Activated gamma-delta T cell treated with Interleukin-2 at 50 U/mL for 16 hours (primary cell): Measurements from ENCODE around the gene KIF15.

Experiments used
- DNase-seq: peaks from one replicate; pipeline ENCODE4 v3.0.0-alpha.2; 2020

Gene KIF15

DNA sequence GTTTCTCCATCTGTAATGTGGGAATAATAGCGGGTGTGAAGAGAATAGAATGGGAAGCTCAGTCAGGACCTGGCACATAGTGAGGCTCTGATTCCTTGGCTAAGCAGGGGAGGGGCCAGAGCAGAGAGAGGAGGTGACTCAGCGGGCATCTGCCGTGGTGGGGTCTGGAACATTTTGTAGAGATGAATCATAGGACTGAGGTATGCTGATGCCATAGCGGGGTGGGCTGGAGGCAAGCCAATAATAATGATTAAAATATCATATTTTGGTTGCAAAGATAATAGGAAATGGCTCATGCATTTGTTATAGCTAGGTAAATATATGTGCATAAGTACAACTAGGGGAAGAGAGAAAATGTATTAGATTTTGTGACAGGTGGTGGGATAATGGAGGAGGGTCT is 124.0 kb downstream of the KIF15 start:
- no peak for DNase-seq

DNA sequence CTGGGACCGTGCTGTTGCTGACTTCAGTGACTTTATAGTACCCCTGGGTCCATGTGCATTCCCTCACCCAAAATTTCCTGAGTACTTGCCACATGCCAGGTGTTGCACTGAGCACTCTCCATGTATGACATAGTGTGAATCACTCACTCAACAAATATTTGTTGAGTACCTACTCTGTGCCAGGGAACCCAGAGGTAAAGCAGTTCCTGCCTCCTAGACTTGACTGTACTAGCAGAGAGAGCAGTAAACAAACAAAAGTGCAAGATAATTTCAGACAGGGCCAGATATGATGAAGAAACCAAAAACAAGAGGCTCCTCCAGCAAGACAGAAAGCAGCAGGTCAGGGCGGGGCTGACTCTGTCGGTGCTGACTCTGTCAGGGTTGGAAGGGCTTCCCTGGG is 125.0 kb downstream of the KIF15 start:
- DNase-seq = no peak

DNA sequence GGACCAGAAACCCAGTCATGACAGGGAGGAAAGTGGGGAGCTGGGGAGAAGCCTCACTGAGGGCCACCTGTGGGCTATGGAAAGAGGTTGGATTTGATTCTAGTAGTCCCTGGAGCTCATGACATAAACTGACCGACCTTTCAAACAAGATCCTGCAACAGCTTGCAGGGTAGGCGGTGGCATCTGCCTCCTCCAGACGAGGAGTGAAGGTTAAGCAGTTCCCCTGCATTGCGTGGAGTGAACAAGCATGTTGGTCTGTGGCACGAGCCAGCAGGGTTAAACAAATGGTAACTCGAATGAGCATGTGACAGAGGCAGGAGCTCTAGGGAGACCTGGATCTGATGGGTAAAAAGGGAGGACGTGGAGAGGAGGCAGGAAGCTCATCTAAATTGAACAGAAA is 125.5 kb downstream of the KIF15 start:
- no peak for DNase-seq

DNA sequence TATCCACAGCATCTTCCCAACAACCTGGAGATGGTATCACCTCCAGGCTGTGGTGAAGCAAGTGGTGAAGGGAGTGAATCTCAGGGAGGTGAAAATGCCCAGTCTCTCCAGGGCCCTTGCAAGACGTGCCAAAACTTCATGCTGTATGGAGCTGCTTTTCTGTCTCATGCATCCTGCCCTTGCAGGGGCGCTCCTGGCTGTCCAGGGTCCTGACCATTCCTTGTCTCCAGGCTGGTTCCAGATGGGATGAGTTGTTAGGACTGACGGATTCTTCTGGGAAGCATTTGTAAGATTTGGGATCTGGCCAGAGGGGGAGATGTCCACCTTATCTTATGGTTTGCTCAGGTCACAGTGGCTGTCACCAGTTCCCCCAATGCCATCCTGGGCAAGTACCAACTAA is 128.7 kb downstream of the KIF15 start:
- DNase-seq = no peak

GRCh38 chr3:44890852-44891251 is 129.3 kb downstream of the KIF15 start:
- no peak for DNase-seq

DNA sequence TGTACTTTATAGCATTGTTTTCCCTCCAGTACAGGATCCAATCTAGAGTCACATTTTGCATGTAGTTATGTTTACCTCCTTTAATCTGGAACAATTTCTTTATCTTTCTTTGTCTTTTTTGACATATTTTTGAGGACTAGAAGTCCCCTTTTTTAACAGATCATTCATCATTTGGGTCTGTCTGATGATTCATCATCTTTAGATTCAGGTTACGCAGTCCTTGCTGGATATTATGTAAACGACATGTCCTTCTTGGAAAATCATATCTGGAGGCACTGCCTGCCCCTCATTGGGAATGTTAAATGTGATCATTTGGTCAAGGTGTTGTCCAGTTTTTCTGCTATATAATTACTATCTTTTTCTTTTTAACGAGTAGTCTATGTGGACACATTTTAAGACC is 131.1 kb downstream of the KIF15 start:
- DNase-seq = no peak

- no peak for DNase-seq
These were observed 131.5 kb downstream of the KIF15 start for GRCh38 chr3:44893097-44893496.

- no peak for DNase-seq
These were observed 132.9 kb downstream of the KIF15 start for GRCh38 chr3:44894485-44894884.

DNA sequence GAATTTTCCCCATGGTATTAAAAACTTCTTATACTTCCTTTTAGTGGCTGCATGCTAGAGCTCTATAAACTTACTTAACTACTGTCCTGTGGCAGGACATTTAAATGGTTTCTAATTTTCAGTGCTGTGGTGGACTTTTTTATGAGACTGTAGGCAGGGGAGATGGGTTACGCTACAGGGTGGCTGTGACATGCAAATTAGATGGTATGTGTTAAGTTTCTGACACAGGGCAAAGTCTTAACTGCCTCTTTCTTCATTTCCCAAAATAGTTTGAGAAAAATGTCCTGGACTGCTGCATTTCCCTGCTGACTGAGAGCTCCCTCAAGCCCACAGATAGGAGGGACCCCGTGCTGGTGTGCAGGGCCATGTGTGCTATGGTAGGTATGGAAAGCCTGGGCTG is 134.8 kb downstream of the KIF15 start:
- DNase-seq = no peak

- no peak for DNase-seq
These were observed 138.2 kb downstream of the KIF15 start for GRCh38 chr3:44899683-44900367.

- no peak for DNase-seq
These were observed 141.0 kb downstream of the KIF15 start for GRCh38 chr3:44902628-44903027.
